Posterior vena cava (tissue), 2 donors: ENCODE measurements around the gene VPS35. TPM values are rescaled to one million over a fixed set of nuclear protein-coding genes. Genes with fewer than 3 reads are reported as not detected.
A peak's percentile ranks its signal among the peaks of the same experiment; 100 is the strongest.
"Not testable (repeated sequence)": the region's sequence is repeated elsewhere in the genome, so short reads cannot be mapped to it uniquely, and the experiment has no call there.

Experiments used
- DNase-seq: peaks from one replicate; pipeline ENCODE4 v3.0.0-alpha.2; 2020; ENCODE audit warnings: low spot score
- intact Hi-C, 2 donors: fragments of 100-400 bp; cut with DNase I; formaldehyde crosslinking; loops; one replicate each; pipeline versions ENCODE4 v1.14.1 to v1.14.2; 2022 to 2023
- total RNA-seq, 2 donors: library from RNA; stranded (reverse); fragmentation: NEBNext Ultra II Directional; extraction: Animal tissue kit (Norgen Biotek cat#: 25700); gene quantifications; one replicate each; pipeline ENCODE4 v1.2.1, GENCODE V29; 2021
- donor health status: DM: yes; HTN: yes; CAD: no.
- donor health status: DM: yes; HTN: yes; CAD: no.

The VPS35 gene
- total RNA-seq, 2 donors from 2014 or later = 75.1 to 78.7 TPM

DNA sequence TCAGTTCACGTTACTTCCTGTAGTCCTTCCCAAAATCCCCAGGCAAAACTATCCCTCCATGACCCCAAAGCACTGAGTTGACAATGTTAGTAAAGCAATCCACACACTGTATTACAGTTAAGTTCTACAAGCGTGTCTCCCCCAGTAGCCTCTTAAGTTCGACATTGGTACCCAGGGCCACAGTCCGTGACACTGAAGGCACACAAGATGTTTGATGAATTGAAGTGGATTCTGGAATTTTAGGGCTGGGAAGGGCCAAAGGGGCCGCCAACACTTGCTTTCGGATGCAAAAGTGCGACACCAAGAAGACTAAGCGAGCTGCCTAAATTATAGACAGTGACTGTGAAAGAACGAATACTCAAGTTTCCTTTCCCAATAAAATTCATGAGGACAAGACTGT, 1.5 kb downstream of the VPS35 start:
- no peak for DNase-seq
- intact Hi-C loops = no loop called here

DNA sequence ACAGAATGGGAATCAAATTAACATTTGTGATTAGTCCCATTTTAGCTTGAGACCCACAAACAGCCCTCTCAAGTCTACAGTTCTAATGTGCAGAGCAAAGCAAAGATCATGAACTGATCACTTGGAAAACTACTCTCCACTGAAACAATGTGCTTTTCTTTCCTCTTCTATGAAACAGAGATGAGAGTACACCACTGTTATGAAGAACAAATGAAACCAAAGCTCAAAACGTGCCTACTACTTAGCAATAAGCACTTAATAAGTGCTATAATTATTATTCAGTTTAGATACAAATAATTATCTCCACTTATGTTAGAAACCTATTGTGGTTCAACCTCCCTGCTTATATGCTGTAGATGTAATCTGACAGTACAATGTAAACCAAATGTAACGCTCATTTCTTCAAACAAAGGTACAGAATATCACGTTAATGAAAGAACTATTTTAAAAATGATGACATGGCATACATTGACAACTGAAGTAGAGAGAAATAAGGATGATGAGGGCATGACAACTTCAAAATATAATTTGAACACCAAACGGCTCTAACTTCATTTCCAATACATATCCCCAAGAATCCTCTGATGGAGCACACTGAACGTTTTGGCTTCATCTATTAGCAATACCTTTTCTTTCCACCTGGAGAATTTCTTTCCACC, 2.0 kb downstream of the VPS35 start:
- DNase-seq = no peak
- intact Hi-C loops = no loop called here

DNA sequence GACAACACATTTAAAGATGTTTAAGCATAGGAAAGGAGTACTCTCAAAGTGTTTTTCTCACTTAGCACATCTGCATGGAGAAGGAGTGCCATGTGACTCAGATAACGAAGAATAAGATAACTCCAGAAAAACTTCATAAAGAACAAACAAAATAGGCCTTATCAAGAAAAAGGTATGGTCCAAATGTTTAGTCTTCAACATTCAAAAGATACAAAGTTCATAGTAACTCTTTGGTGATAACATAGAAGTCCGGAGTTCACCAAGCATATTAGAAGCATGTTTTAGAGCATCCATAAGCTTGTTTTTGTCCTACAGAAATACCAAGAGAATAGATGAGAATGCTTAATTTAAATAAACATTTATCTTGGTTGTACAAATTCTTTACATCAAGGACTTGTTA, 7.1 kb downstream of the VPS35 start:
- intact Hi-C loops, DNase-seq: not testable (repeated sequence)

DNA sequence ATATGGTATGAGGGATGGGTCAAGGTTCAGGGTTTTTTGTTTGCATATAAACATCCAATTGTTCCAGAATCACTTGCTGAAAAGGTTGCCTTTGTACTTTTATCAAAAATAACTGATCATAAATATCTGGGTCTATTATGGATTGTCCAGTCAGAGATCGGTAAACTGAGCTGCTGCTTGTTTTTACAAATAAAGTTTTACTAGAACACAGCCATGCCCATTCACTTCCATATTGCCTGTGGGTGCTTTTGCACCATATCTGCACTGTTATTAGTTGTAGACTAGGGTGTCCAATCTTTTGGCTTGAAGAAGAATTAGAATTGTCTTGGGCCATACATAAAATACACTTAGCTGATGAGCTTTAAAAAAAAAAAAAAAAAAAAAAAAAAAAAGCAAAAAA, 11.0 kb downstream of the VPS35 start:
- DNase-seq, intact Hi-C loops: not testable (repeated sequence)

- intact Hi-C loops = no loop called here
- no peak for DNase-seq
Observed at GRCh38 chr16:46673320-46674013, 15.5 kb downstream of the VPS35 start.

DNA sequence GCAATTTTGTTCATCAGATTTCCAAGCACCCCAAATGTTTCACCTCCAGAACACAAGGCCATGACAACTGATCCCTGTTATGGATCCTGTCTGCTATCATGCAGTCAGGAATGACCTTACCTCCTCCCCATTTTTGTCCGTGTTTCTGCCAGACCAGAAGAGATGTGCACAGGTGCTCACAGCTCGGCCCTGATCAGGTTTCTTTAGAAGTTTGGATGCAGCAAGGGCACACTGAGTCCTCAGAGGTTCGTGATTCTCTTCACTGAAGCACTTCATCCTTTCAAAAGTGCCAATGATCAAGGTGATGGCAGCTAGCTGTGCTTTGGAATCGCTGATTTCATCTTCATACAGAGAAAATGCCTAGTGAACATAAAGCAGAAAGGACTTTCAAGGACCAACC, 26.9 kb downstream of the VPS35 start:
- intact Hi-C loops = no loop called here
- DNase-seq = no peak

GRCh38 chr16:46658925-46659324, 30.1 kb downstream of the VPS35 start:
- intact Hi-C loops = no loop called here
- DNase-seq = no peak

DNA sequence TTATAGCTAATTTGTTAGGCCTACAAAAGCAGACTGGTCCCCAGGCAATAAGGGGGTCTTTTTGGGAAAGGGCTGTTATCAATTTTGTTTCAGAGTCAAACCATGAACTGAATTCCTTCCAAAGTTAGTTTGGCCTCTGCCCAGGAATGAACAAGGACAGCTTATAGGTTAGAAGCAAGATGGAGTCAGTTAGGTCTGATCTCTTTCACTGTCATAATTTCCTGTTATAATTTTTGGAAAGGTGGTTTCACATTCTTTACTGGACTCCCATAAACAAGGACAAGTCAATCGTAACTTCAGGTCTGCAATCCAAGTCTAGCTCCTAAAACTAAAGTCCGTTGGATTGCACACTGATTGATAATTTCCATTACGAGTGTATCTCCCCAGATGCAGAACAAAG, 37.7 kb downstream of the VPS35 start:
- intact Hi-C loops = no loop called here
- no peak for DNase-seq

GRCh38 chr16:46650254-46650623, 38.7 kb downstream of the VPS35 start:
- intact Hi-C loops = no loop called here
- no peak for DNase-seq

- intact Hi-C loops = no loop called here
- DNase-seq = peak; percentile 84
Observed at GRCh38 chr16:46649588-46650253, 39.3 kb downstream of the VPS35 start.

DNA sequence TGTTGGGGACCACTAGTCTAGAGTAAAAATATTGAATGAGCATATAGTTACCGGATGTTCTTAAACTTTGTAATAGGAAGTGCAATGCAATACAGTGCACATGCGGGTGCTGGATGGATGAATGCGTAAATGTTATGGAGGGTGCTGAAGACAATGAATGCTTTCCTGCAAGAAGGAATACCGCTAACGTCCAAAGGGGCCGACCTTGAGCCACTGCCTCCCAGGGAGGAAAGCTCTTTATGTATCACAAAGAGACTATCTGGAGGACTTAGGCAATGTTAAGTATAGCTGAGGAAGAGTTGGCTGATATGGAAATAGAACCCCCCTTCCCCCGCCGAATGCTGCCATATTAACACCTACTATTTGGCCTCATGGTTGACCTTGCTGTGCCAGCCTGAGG, 40.3 kb downstream of the VPS35 start:
- DNase-seq = no peak
- intact Hi-C loops = no loop called here

GRCh38 chr16:46638947-46639925, 49.7 kb downstream of the VPS35 start:
- intact Hi-C loops = no loop called here
- no peak for DNase-seq

- intact Hi-C loops = no loop called here
- DNase-seq = no peak
Observed at GRCh38 chr16:46632778-46633733, 55.9 kb downstream of the VPS35 start.

- DNase-seq = no peak
- intact Hi-C loops = no loop called here
Observed at GRCh38 chr16:46629331-46630219, 59.4 kb downstream of the VPS35 start.

- no peak for DNase-seq
- intact Hi-C loops = no loop called here
Observed at GRCh38 chr16:46627746-46628145, 61.2 kb downstream of the VPS35 start.

DNA sequence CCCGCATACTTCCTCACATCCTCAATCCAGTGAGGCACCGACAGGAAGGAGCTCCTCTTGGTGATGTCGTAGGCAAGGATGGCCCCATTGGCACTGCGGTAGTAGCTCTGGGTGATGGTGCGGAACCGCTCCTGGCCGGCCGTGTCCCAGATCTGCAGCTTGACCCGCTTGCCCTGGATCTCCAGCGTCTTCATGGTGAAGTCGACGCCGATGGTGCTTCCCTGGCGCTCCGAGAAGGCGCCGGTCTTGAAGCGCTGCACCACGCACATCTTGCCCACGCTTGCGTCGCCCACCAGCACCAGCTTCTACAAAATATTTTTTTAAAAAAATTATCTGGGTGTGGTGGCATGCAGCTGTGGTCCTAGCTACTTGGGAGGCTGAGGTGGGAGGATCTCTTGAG, 62.3 kb downstream of the VPS35 start:
- DNase-seq, intact Hi-C loops: not testable (repeated sequence)

GRCh38 chr16:46624862-46625261, 64.1 kb downstream of the VPS35 start:
- intact Hi-C loops, DNase-seq: not testable (repeated sequence)
